GM12891 (cell line): ENCODE data around the gene COASY.

Source experiments
- POLR2A ChIP-seq: IDR thresholded peaks from 2 replicates; pipeline ENCODE4 v1.6.1; 2011; ENCODE audit warnings: low read depth, low read length, control low read depth
- POLR2AphosphoS5 ChIP-seq: IDR thresholded peaks from 2 replicates; pipeline ENCODE4 v1.6.1; 2011; ENCODE audit warnings: low read depth, low read length, control low read depth
- SPI1 ChIP-seq: IDR thresholded peaks from 2 replicates; pipeline ENCODE4 v1.6.1; 2011; ENCODE audit warnings: low read depth, low read length, control low read depth
- TAF1 ChIP-seq: IDR thresholded peaks from 2 replicates; pipeline ENCODE4 v1.6.1; 2011; ENCODE audit warnings: low read depth, low read length, control low read depth

- TF ChIP-seq POLR2A, result no peak
- no peak for TF ChIP-seq POLR2AphosphoS5
- TF ChIP-seq TAF1, result no peak
- TF ChIP-seq SPI1, result no peak
These were observed 30.9 kb upstream of the COASY start for GRCh38 chr17:42530952-42531454.
